GM19193 (cell line): ENCODE measurements around the gene DTYMK.
A peak's percentile ranks its signal among the peaks of the same experiment; 100 is the strongest.

Experiments
- POLR2A ChIP-seq: IDR thresholded peaks from 4 replicates; pipeline ENCODE4 v1.6.1; 2011; ENCODE audit not compliant: insufficient read depth, insufficient read length; ENCODE audit errors: extremely low read depth

DTYMK gene

GRCh38 chr2:241721852-241722251 is 35.2 kb upstream of the DTYMK start:
- TF ChIP-seq POLR2A: no peak

DNA sequence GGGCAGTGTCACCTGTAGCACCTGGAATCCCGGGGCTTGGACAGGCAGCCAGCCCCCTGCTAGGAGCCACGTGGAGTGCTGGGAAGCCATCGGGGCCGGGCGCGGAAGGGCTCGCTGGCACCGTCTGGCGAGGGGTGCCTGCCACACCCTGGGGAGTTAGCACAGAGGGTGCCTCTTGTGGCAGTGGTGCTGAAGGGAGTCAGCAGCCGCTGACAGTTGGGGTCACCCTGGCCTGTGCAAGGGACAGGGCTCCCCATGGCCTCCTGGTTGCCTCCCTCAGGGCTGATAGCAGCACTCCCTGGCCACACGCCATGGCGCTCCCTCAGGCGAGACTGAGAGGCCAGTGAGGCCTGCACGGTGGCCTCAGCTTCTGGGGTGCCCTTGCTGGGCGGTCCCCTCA is 33.9 kb upstream of the DTYMK start:
- TF ChIP-seq POLR2A: no peak

DNA sequence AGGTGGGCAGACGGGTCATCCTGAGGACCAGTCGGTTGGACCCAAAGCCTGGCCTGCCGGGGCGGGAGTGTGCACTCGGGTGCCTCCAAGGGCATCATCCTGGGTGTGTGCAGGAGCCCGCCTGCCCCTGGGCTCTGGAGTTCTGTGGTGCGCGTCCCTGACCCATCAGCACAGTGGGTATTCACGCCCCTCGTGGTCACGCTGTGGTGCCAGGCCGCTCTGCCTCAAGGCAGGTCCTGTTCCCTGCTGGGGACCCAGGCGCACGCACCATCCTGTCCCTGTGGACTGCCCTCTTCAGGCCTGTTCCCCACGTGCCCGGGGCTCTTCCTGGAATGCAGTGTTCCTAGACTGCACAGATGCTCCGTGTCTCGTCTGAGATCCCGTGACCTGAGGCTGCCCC is 33.5 kb upstream of the DTYMK start:
- TF ChIP-seq POLR2A: no peak

DNA sequence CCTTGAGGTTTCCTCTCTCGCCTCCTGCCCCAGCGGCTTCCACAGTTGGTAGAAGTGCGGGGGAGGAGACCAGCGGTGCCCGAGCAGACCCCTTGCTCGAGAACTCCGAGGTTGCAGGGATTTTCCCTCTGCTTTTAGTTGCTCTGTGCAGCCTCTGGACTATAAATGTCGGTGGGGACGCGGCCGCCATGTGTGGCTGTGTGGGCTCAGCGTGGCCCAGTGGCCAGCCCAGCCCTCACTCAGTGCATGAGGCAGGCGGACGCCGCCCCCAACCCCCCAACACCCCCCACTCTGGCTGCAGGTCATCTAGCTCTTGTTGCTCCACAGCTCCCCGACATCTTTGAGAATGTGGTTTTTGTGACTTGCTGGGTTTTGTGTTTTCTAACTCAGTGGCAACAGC is 32.5 kb upstream of the DTYMK start:
- TF ChIP-seq POLR2A: no peak

- TF ChIP-seq POLR2A: no peak
Measured at GRCh38 chr2:241708879-241709278, 22.3 kb upstream of the DTYMK start.

- TF ChIP-seq POLR2A: no peak
Measured at GRCh38 chr2:241706537-241706936, 19.9 kb upstream of the DTYMK start.

DNA sequence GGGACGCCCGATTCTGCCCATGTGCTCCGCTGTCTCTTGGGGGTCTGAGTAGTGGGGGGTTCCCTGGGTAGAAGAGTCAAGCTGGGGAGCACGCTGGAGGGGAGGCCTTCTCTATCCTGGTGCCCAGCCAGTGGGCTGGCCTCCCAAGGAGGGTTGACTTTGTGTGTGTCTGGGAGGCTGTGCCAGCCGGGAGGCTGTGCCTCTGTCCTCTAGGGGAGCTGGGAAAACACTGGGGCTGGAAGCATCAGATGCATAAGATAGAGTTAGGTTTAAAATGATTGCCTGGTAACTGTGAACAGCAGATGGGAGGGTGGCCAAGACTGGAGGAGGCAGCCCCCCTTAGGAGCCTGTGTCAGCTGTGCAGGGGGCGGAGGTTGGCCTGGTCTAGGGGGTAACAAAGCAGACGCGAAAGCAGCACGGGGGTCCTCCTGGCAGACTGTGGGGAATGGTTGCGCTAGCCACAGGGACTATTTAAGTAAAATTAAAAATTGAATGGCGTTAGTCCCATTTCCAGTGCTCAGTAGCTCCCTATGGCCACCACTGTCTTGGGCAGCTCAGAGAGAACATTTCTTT is 16.5 kb upstream of the DTYMK start:
- no peak for TF ChIP-seq POLR2A

DNA sequence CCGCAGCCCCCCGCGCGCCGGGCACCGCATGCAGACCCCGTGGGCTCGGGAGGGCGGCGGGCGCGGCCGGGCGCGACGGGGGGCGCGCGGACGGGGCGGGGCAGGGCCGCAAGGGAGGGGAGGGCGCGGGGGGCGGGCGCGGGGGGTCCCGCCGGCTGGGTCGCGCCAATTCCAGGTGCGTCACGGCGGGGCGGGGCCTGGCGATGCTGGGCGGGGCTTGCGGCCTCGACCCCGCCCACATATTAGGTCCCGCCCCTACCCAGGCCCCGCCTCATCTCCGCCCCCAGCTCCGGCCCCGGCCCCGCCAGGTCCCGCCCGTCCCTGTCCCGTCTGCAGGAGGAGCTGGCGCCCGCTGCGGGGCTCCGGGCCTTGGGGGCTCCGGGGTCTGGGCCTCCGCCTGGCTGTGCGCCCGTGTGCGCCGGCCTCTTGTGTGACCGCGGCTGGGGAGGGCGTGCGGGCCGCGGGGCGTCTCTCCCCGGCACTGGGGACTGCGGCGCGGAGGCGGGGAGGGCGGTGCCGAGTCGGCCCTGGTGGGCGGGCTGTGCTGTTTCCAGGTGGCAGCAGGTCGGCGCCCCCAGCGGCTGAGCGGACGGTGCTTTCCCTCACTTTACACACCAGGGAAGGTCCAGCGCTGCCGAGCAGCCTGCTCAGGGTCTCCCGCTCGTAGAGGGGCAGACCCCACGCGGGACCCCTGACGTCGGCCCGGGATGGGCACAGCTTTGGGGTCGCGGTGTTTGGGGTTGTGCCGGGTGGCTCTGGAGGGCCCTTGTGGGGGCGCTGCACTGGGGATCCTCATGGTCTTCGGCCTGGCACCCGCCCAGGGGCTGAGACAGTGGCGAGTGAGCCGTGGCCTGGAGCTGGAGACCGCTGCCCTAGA is 15.8 kb upstream of the DTYMK start:
- peak; percentile 38 for TF ChIP-seq POLR2A

DNA sequence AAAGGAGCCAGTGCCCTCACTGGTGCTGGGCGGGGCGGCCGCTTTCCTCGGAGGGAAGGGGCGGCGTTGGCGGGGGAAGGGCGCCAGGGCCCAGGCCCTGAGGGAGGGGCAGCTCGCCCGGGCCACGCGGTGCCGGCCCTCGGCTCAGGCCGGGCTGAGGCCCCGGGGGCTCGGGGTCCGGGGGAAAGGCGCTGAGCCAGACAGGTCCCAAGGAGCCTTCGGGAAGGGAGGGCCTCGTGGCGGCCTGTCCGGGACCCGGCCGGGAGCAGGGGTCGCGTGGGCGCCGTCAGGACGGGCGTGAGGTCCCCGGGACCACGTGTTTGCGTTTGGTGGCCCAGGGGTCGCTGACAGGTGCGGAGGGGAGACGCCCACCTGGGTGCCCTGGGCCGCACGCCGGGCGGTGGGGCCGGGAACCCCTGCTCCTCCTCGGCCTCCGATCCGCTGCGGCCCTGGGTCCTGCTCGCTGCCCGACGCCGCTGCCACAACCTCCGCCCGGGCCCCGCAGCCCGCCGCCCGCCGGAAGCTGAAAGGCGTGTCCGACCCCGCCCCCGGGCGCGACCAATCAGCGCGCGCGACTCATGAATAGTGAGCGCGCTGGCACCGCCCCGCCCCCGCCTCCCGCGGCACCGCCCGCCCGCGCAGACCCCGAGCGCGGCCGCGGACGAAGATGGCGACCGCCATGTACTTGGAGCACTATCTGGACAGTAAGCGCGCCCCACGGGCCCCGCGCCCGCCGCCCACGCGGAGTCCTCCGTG is 15.0 kb upstream of the DTYMK start, which contains the start of gene ING5:
Gene ING5, plus strand, starts transcription at position 641 of the 756 bp plus-strand sequence. Its CDS starts 27 bp downstream, at position 668.
- TF ChIP-seq POLR2A: peak; percentile 67

DNA sequence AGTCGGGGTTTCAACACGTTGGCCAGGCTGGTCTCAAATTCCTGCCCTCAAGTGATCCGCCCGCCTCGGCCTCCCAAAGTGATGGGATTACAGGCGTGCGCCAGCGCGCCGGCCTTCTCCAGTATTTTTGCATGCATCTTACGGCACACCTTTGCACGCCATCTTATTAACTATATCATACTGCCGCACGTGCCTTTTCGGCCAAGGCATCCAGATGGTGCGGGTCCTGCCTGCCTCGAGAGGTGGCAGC is 14.5 kb upstream of the DTYMK start:
- TF ChIP-seq POLR2A: no peak

DNA sequence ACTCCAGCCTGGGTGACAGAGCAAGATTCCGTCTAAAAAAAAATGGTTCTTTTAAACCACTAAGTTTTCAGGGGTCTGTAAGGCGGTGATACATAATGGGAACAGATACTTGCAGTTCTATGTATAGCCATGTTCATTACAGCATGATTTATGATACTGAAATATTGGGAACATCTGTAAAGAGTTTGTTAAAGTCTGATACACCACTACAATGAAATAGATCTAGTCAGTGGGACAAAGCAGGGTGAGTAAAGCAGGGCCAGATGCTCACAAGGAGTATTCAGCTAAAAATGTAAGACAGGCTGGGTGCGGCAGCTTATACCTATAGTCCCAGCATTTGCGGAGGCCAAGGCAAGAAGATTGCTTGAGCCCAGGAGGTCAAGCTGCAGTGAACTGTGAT is 9.0 kb upstream of the DTYMK start:
- no peak for TF ChIP-seq POLR2A

- no peak for TF ChIP-seq POLR2A
Measured at GRCh38 chr2:241692448-241692847, 5.8 kb upstream of the DTYMK start.

GRCh38 chr2:241690202-241690717 is 3.6 kb upstream of the DTYMK start:
- TF ChIP-seq POLR2A: no peak

- TF ChIP-seq POLR2A: no peak
Measured at GRCh38 chr2:241689306-241689705, 2.7 kb upstream of the DTYMK start.

- no peak for TF ChIP-seq POLR2A
Measured at GRCh38 chr2:241686324-241686649, 328 bp downstream of the DTYMK start.

- no peak for TF ChIP-seq POLR2A
Measured at GRCh38 chr2:241680827-241681599, 5.6 kb downstream of the DTYMK start.

DNA sequence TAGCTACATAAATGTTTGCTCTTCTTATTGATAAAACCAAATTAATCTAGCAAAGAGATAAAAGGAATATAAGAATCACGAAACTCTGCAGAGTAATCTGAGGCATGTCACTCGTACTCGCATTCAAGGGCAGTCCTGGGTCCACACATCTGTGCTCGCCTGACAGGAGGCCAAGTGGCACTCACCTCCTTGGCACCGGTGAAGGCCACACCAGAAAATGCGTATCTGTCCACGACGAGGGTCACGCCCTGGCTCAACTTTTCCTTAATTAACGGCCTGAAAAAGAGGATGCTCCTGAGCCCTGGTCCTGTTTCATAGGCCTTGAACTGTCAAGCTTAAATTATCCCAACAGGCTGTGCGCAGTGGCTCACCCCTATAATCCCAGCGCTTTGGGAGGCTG is 6.6 kb downstream of the DTYMK start:
- no peak for TF ChIP-seq POLR2A
